Activated CD4-positive, alpha-beta T cell treated with anti-CD3 and anti-CD28 coated beads, Interleukin-2, Interleukin-6, amounts not matched to agents 100 ng/mL and 50 ng/mL, durations not matched to agents 16 hours and 8 hours (primary cell): ENCODE results near the gene TSPYL2.

ENCODE experiments used
- DNase-seq: peaks from one replicate; pipeline ENCODE4 v3.0.0-alpha.2; 2020

Gene TSPYL2

DNA sequence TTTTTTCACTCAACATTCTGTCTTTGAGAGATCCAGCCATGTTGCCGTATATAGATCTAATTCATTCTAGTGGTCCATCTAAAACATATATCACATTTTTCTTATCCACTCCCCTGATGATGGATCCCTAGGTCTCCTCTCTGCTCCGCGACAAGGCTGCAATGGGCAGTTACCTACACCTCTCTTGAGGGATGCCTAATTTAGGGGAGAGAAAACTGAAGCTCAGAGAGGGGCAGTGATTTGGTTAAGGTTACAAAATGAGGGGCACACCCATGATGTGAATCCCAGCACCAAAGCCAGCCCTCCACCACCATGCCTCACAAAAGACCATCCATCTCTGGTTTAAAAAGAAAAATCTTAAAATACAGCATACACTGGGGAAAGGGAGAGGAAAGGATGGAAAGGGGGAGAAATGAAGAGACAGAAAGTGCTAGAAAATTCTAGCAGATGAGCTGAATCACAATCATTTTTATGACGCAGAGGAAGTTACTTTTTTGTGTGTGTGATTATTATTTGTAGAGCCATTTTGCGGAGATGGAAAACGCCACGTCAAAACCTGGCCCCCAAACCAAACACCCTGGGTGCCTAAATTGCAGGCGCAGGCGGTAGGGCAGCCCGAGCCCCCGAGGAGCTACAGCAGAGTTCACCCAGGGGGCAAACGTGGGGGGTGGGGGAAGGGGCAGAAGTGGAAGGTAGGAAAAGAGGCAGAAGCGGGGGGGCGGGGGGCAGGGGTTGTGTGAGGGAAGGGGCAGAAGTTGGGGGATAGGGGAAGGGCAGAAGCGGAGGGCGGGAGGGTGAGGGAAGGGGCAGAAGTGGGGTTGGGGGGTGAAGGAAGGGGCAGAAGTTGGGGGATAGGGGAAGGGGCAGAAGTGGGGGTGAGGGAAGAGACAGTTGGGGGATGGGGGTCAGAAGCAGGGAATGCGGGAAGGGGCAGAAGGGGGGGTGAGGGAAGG, 1.3 kb upstream of the TSPYL2 start:
- DNase-seq: no peak

DNA sequence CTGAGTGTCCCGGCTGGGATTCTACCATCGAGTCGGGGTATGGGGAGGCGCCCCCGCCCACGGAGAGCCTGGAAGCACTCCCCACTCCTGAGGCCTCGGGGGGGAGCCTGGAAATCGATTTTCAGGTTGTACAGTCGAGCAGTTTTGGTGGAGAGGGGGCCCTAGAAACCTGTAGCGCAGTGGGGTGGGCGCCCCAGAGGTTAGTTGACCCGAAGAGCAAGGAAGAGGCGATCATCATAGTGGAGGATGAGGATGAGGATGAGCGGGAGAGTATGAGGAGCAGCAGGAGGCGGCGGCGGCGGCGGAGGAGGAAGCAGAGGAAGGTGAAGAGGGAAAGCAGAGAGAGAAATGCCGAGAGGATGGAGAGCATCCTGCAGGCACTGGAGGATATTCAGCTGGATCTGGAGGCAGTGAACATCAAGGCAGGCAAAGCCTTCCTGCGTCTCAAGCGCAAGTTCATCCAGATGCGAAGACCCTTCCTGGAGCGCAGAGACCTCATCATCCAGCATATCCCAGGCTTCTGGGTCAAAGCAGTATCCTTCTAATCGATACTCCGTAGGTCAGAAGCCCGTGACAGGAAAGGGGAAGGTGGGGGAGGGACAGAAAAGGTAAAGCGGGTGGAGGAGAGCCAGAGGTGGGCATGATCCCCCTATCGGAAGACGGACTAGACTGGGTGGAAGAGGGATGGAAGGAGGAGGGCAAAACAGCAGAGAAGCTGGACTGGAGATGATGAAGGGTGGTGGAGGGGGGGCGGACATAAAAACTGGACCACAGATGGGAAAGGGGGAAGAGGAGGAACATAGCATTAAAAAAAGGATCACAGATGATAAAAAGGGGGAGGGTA, 828 bp downstream of the TSPYL2 start:
- no peak for DNase-seq

DNA sequence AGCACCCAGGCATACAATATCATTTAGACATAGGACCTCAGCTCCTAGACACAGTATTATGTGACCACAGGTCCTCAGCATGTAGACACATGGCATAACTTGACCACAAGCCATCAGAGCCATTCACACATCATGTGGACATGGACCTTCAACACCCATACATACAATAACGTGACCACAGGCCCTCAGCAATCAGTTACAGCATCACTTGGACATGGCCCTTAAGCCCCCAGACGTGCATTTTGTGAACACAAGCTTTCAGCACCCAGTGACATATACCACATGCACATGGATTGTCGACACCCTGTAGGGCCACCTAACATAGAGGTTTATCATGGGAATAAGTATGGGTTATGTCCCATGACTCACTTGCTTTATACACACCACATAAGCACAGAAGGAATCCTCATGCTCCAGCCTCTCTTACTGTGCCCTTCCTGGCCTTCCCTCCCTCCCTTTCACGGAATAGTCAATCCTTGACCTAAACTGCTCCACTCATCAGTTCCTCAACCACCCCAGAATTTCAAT, 1.9 kb downstream of the TSPYL2 start:
- no peak for DNase-seq

DNA sequence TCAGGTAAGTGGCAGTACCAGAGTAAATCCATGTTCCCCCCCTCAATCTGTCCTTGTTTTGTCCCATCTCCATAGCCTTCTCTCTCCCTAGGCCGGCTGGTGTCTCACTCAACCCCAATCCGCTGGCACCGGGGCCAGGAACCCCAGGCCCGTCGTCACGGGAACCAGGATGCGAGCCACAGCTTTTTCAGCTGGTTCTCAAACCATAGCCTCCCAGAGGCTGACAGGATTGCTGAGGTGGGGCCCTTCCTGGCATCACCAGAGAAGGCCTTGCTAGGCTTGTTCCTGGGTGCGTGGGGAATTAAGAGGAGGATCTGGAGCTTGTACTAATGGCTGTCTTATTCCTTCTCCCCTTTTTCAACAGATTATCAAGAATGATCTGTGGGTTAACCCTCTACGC, 2.7 kb downstream of the TSPYL2 start:
- DNase-seq: no peak

DNA sequence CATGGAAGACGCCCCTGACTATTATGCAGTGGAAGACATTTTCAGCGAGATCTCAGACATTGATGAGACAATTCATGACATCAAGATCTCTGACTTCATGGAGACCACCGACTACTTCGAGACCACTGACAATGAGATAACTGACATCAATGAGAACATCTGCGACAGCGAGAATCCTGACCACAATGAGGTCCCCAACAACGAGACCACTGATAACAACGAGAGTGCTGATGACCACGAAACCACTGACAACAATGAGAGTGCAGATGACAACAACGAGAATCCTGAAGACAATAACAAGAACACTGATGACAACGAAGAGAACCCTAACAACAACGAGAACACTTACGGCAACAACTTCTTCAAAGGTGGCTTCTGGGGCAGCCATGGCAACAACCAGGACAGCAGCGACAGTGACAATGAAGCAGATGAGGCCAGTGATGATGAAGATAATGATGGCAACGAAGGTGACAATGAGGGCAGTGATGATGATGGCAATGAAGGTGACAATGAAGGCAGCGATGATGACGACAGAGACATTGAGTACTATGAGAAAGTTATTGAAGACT, 3.6 kb downstream of the TSPYL2 start:
- DNase-seq: no peak

DNA sequence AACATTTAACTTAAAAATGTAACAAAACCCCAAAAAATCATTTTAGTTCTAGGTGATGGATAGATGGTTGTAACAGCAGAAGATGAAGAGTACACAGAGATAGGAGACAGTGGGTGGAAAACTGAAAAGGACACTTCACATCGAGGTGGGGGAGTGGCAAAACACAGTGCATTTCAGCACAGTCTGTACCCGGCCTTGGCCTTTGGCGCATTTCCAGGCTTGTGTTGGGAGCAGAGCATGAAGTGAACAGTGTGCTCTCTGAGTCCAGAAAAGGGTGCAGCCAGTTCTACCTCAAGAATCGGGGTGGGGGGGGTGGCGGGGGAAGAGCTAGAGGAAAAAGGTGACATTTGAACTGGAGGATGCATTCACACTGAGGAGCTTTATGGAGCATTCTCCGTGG, 4.3 kb downstream of the TSPYL2 start:
- no peak for DNase-seq

DNA sequence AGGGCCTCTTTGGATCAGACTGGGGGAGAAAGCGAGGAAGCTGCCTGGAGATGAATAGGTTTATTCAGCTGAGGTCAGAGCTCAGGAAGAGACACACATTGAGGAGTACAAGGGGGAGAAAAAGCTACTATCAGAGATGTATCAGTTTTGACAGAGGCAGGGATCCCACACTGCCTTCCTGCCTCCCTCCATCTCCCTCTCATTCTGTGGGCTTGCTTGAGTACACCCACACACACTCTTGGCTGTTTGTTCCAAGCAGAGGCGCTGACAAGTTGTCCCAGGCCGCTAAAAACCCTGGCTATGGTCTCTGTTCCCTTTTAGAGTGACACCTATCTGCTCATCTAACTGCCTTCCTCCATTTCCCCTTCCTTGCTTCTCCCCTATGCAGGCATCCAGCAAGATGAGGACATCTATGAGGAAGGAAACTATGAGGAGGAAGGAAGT, 5.2 kb downstream of the TSPYL2 start:
- DNase-seq: no peak

DNA sequence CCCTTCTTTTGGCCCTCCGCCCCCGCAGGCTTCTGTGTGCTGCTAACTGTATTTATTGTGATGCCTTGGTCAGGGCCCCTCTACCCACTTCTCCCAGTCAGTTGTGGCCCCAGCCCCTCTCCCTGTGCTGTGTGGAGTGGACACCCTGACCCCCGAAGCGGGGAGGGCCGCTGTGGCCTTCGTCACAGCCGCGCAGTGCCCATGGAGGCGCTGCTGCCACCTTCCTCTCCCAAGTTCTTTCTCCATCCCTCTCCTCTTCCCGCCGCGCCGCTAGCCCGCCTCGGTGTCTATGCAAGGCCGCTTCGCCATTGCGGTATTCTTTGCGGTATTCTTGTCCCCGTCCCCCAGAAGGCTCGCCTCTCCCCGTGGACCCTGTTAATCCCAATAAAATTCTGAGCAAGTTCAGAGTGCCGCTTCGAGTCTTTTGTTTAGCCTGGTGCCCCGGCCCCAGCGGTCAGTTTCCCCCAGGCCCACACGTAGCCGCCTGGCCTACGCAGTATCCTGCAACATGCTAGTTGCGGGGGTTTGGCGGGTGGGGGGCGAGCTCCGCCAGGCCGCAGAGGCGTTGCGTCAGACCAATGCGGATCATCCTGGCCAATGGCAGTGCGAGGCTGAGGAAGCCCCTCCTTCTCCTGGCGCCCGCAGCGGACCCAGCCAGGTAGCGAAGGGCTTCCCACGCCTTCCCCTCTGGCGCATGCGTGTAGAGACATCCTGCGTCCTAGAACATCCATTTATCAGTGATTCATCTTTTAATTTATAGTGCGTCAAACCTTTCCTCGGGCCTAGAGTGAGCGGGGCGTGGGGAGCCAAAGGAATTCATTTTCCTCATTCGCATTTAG, 6.2 kb downstream of the TSPYL2 start:
- DNase-seq: peak; percentile 80

DNA sequence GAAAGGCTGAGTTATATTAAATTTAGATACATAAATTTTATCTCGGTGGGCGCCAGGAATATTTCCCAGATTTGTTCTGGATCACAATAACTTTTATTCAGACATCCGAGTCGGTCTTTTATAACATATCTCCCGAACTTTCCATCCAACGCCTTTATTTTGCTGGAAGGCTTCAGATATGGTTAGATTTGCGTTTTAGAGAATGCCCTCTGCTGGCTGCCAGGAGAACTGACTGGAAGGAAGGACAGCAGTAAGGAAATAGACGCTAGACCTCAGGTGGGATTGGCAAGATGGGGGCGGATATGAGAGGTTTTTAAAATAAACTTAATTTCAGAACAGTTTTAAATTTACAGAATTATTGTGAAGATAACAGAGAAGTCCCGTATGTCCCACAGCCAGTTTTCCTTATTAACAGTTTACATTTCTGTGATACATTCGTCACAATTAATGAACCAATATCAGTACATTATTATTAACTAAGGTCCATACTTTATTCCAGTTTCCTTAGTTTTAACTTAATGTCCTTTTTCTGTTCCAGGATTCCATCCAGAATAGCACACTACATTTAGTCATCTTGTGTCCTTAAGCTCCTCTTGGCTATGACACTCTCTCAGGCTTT, 7.2 kb downstream of the TSPYL2 start:
- peak; percentile 62 for DNase-seq

DNA sequence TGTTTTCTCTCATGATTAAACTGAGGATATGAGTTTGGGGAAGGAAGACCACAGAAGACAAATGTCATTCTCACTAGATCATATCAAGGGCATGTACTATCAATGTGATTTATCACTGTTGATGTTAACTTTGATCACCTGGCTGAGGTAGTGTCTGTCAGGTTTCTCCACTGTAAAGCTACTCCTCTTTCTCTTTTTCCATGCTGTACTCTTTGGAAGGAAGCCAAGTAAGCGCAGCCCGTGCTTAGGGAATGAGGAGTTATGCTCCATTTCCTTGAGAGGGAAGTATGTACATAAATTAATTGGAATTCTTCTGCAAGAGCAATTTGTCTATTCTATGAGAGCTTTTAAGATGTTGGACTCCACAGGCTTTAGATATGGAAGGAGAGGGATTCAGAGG, 7.8 kb downstream of the TSPYL2 start:
- no peak for DNase-seq

DNA sequence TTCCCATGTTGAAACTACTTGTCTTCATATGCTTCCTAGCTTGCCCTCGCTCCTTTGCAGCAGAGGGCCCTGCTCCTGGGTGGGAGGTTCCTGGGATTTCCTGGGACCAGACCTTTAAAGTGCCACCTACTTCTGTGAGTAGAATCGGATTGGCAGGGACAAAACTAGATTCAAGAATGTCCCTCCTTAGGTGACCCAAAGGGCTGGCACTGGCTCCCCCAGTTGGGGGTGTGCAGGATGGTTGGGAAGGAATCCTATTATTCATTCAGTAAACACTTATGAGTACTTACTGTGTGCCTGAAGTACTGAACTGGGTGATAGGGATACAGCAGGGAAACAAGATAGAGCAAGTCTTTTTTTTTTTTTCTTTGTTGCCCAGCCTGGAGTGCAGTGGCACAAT, 9.2 kb downstream of the TSPYL2 start:
- no peak for DNase-seq

DNA sequence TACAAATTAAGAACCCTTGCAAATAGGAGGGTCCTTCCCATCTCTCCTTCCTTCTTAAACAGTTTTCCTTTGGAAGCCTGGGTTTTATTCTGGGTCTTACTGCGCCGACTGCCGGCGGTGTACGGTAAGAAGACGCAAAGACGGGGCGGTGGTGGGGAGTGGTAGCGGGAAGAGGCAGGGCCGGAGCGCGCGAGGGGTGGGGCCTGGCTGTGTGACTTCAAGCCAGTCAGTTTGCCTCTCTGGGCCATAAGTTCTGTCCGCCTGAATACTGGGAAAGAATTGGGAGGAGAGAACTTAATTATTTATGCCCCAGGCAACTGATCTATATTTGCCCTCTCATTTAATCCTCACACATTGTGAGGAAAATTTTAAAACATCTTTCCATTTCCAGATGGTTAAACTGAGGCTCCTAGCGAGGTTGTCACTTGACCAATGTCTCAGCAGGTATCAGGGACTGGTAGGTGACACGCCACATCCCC, 11.0 kb downstream of the TSPYL2 start:
- DNase-seq: peak; percentile 80

DNA sequence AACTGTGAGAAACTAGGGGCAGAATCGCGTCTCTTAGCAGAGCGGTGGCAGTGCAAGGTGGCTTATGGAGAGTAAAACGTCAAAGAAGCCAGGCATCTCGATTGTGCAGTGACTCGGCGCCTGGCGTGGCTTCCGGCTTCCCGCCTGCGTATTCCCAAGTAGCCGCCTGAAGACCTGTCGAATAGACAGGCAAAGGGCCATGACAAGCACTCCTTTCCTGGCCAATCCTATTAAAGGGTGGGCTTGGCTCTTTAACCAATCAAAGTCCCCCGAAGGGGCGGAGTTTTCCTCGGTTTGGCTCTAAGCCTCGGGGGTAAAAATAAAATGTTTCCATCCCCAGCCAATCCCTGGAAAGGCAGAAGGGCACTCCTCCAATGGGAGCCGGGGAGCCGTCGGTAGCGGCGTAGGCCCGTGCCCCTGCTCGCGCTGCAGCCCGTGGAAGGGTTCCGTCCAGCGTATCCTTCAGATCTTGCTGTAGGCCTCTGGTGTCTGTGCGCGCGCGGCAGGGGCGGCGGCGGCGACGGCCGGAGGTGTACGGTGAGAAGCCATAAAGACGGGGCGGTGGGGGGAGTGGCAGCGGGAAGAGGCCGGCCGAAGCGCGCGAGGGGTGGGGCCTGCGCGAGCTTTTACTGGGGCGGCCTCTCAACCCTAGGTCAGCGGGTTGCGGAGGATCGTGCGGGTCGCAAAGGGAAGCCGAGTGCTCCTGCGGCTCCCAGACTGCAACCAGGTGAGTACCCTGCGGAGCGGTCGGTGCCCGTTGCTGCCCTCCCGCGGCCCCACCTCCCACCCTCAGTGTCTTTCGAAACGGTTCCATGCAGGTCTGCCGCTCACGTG, 11.8 kb downstream of the TSPYL2 start, which contains the start of gene KANTR:
Gene KANTR (plus strand): TSS at position 395 of the 834 bp plus-strand sequence. CDS start 30,131 bp downstream, outside the sequence.
- DNase-seq: peak; percentile 90

DNA sequence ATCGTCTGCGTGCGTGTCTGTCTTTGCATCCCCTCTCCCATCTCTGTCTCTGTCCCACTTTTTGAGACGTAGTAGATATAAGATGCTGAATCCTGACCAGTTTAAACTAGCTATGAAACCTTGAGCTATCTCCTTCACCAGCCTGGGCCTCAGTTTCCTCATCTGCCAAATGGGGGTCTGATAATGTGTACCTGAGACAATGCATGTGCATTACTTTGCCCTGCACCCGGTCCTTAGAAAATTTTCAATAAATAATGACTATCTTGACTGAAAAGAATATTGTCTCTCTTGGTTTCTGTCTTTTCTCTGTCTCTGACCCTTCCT, 12.4 kb downstream of the TSPYL2 start:
- no peak for DNase-seq

DNA sequence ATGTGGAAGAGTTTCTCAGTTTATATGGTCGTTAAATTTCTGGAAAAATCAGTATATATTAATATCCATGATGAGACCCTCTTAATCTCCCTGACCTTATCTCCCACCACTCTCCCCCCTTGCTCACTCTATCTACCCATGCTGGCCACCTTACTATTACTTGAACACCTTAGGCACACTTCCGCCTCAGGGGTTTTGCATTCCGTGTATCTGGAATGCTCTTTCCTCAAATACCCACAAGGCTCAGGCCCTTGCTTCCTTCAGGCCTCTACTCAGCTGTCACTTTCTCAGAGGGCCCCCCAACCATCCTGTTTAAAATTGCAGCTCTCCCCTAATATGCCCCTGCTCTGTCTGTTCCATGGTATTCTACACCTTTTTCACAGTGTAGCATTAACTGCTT, 13.6 kb downstream of the TSPYL2 start:
- no peak for DNase-seq

DNA sequence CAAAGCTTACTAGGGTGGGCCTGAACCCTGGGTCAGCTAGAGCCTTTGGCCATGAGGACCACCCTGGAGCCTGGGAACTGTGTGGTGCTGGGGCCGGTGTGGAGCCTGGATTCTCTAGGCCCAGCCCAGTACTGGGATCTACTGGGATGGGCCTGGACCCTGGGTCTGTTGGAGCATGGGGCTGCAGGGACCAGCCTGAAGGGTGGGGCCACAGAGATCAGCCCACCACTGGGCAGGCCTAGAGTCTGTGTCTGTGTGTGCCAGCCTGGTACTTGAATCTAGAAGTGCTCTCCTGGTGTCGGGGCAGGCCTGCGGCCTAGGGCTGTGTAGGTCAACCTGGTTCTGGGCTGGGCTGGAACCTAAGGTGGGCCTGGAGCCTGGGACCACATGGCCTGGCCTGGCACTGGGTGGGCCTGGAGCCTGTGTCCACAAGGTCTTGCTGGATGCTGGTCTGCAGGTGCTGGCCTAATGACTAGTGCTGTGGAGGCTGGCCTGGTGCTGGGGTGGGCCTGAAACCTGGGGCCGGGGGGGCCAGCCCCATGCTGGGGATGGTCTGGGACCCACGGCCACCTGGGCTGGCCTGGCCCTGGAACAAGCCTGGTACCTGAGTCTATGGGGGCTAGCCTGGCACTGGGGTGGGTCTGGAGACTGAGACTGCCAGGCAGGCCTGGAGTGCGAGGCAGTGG, 32.8 kb downstream of the TSPYL2 start:
- no peak for DNase-seq

DNA sequence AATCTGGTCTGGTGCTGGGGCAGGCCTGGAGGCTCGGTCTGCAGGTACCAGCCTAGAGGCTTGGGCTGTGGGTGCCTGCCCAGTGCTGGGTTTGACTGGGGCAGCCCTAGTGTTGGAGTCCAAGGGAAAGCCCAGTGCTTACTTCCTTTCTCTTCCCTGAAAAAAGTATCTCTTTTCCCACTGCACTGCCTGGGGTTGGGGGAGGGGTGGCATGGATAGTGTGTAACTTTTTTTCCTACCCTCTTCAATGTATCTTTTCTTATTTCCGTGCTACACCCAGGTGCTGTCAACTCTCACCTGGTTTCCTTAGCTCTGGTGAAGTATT, 33.3 kb downstream of the TSPYL2 start:
- no peak for DNase-seq

DNA sequence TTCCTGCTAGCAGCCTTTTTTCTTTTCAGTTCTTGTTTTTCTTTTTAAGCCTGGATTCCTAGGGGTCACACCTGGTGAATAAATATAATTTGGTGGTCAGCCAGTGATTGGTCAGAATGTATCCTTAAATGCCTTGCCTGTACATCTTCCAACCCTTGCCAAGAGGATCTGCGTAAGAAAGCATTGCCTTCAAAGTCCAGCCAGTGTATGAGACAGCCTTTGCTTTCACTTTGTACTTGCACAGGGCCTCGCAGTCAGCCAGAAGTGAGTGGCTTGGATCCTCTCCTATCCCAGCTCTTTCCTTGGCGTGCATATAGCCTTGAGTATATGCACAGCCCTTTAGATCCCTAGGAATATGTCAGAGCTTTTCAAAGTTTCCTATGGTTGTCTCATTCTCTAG, 33.9 kb downstream of the TSPYL2 start:
- no peak for DNase-seq

DNA sequence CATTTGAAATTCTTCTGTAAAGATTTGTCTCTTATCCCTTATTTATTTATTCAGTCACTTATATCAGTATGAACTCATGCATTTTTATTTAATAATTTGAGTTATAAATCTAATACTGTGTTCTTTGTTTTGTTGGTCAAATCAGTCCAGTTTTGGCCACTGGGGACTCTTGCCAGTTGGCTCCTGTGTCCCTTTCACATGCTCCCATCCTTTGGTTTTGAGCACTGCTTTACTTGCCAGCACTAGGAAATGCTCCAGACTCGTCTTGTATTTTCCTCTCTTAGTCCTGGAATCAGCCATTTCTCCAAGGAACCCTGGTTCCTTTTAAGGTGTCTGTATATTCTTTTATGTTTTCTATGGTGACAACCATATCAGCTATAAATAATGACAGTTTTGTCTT, 39.8 kb downstream of the TSPYL2 start:
- no peak for DNase-seq

DNA sequence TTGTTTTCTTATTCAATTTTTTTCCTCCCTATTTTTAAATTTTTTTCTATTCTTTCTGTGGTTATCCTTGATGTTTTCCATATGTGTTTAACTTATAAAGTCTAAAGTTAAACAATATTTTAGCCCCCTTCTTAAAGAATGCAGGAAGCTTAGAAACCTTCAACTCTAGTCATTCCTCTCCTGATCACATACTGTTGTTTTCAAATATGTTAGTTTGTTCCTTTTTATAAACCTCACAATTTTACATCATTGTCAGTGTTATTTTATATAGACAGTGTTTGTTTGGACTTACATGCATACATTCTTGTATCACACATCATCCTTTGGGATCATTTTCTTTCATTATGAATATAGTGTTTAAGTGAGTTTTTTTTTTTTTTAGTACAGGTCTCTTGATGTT, 43.3 kb downstream of the TSPYL2 start:
- no peak for DNase-seq
